Activated CD4-positive, alpha-beta memory T cell treated with anti-CD3 and anti-CD28 coated beads for 36 hours (primary cell): ENCODE results near the gene OR51E1. TPM values are rescaled to one million over a fixed set of nuclear protein-coding genes. Genes with fewer than 3 reads are reported as not detected.

ENCODE experiments used
- CTCF ChIA-PET: fragments of 350-600 bp; sonication (Branson Sonifier 250); formaldehyde crosslinking; loops from one replicate; lab custom pipeline; 2021; ENCODE audit warnings: antibody characterized with exemption, inconsistent platforms; lab: Charles Lee
- POLR2A ChIA-PET: fragments of 350-600 bp; sonication (Branson Sonifier 250); formaldehyde crosslinking; loops from one replicate; lab custom pipeline; 2021; ENCODE audit warnings: antibody characterized with exemption; lab: Charles Lee
- DNase-seq: peaks from one replicate; pipeline ENCODE4 v3.0.0-alpha.2; 2020
- H3K27ac Mint-ChIP-seq: one replicate; pipeline ENCODE4 v1.8.0; 2021; ENCODE audit warnings: mixed read lengths
- H3K27me3 Mint-ChIP-seq: one replicate; pipeline ENCODE4 v1.8.0; 2021; ENCODE audit warnings: mixed read lengths
- H3K36me3 Mint-ChIP-seq: one replicate; pipeline ENCODE4 v1.8.0; 2021; ENCODE audit warnings: mixed read lengths
- H3K4me1 Mint-ChIP-seq: one replicate; pipeline ENCODE4 v1.8.0; 2021; ENCODE audit warnings: low read depth, mixed read lengths
- H3K4me3 Mint-ChIP-seq: one replicate; pipeline ENCODE4 v1.8.0; 2021; ENCODE audit warnings: mild to moderate bottlenecking, mixed read lengths
- H3K9me3 Mint-ChIP-seq: one replicate; pipeline ENCODE4 v1.8.0; 2021; ENCODE audit warnings: mixed read lengths
- intact Hi-C: fragments of 100-400 bp; cut with micrococcal nuclease; formaldehyde crosslinking; loops from one replicate; pipeline ENCODE4 v1.15.1; 2023
- total RNA-seq, 2 experiments: library from RNA; stranded (reverse); gene quantifications; one replicate each; pipeline ENCODE4 v1.2.3, GENCODE V29; 2021

Gene OR51E1
- total RNA-seq, 2 experiments from 2014 or later: not detected

GRCh38 chr11:4636136-4636535 is 7.6 kb upstream of the OR51E1 start:
- Mint-ChIP-seq H3K9me3 (no peaks in the 10 kb centered on the region), H3K4me3 (no peak overlapping the region), H3K4me1 (no peaks in the 10 kb centered on the region), H3K27me3 (peaks cover 4% of the 10 kb centered on the region), H3K36me3 (no peaks in the 10 kb centered on the region), H3K27ac (no peak overlapping the region)
- CTCF ChIA-PET: interaction anchor here (0.5 to 4.1 kb wide), 22 partner anchors 9 to 1255 kb away, joined by 3 to 38 read pairs (median 4); no protein-coding TSS in a partner anchor
- POLR2A ChIA-PET: no interaction called here
- DNase-seq: no peak
- intact Hi-C loops: loop anchor here (2.0 to 10.0 kb wide), 3 partner anchors 189 to 746 kb away; partner anchors contain the start of genes OR51F2 and OR51M1

GRCh38 chr11:4636962-4637661 is 6.7 kb upstream of the OR51E1 start, which contains the start of gene OR51D1:
Gene OR51D1 (plus strand): TSS chr11:4637477. CDS start chr11:4639791, 2,314 bp downstream.
- DNase-seq: peak; percentile 76
- intact Hi-C loops: loop anchor here (1.0 to 10.0 kb wide), 4 partner anchors 188 to 745 kb away; partner anchors contain the start of genes OR51F2 and OR51M1
- H3K27me3 Mint-ChIP-seq: peaks cover 2% of the 10 kb centered on the region
- H3K4me3 Mint-ChIP-seq: no peak within 1 kb of the TSS
- ChIA-PET CTCF (interaction anchor here (0.6 to 4.1 kb wide), 34 partner anchors 8 to 1254 kb away, joined by 3 to 38 read pairs (median 4); partner anchors contain the start of genes OR51E2 and TRIM68), POLR2A (no interaction called here)
- H3K36me3 Mint-ChIP-seq: no peaks in the 10 kb centered on the region
- no peaks in the 10 kb centered on the region for H3K9me3 Mint-ChIP-seq
- no peak within 1 kb of the TSS for H3K27ac Mint-ChIP-seq
- no peaks in the 10 kb centered on the region for H3K4me1 Mint-ChIP-seq

- Mint-ChIP-seq H3K4me3 (no peak overlapping the region), H3K9me3 (no peaks in the 10 kb centered on the region), H3K4me1 (no peaks in the 10 kb centered on the region), H3K27me3 (peaks cover 2% of the 10 kb centered on the region), H3K27ac (no peak overlapping the region), H3K36me3 (no peaks in the 10 kb centered on the region)
- DNase-seq: no peak
- CTCF ChIA-PET: interaction anchor here (0.8 to 4.1 kb wide), 25 partner anchors 8 to 1170 kb away, joined by 3 to 38 read pairs (median 5); partner anchors contain the start of genes OR51E2 and TRIM68
- intact Hi-C loops: loop anchor here (1.0 to 10.0 kb wide), 4 partner anchors 187 to 745 kb away; partner anchors contain the start of genes OR51F2 and OR51M1
- POLR2A ChIA-PET: no interaction called here
Observed at GRCh38 chr11:4637662-4638047, 6.1 kb upstream of the OR51E1 start.

GRCh38 chr11:4639931-4640330 is 3.9 kb upstream of the OR51E1 start:
- POLR2A ChIA-PET: no interaction called here
- intact Hi-C loops: loop anchor here (5.0 to 10.0 kb wide), 2 partner anchors 185 to 742 kb away; partner anchors contain the start of genes OR51F2 and OR51M1
- peaks cover 3% of the 10 kb centered on the region for H3K27me3 Mint-ChIP-seq
- CTCF ChIA-PET: no interaction called here
- H3K27ac Mint-ChIP-seq: no peak overlapping the region
- no peak for DNase-seq
- no peaks in the 10 kb centered on the region for H3K9me3 Mint-ChIP-seq
- no peak overlapping the region for H3K4me3 Mint-ChIP-seq
- H3K4me1 Mint-ChIP-seq: no peaks in the 10 kb centered on the region
- H3K36me3 Mint-ChIP-seq: no peaks in the 10 kb centered on the region

- intact Hi-C loops: no loop called here
- Mint-ChIP-seq H3K4me1 (no peaks in the 10 kb centered on the region), H3K27ac (no peak overlapping the region), H3K27me3 (peaks cover 3% of the 10 kb centered on the region), H3K36me3 (no peaks in the 10 kb centered on the region), H3K4me3 (no peak overlapping the region), H3K9me3 (no peaks in the 10 kb centered on the region)
- POLR2A ChIA-PET: no interaction called here
- DNase-seq: no peak
- CTCF ChIA-PET: no interaction called here
Observed at GRCh38 chr11:4641501-4641900, 2.3 kb upstream of the OR51E1 start.

- no peaks in the 10 kb centered on the region for H3K36me3 Mint-ChIP-seq
- no peak overlapping the region for H3K27ac Mint-ChIP-seq
- intact Hi-C loops: no loop called here
- CTCF ChIA-PET: no interaction called here
- POLR2A ChIA-PET: no interaction called here
- no peak for DNase-seq
- H3K4me1 Mint-ChIP-seq: no peaks in the 10 kb centered on the region
- no peaks in the 10 kb centered on the region for H3K9me3 Mint-ChIP-seq
- H3K4me3 Mint-ChIP-seq: no peak overlapping the region
- H3K27me3 Mint-ChIP-seq: peaks cover 3% of the 10 kb centered on the region
Observed at GRCh38 chr11:4642043-4642442, 1.7 kb upstream of the OR51E1 start.

GRCh38 chr11:4643076-4643475 is 706 bp upstream of the OR51E1 start:
- Mint-ChIP-seq H3K36me3 (no peaks in the 10 kb centered on the region), H3K4me1 (no peaks in the 10 kb centered on the region), H3K4me3 (no peak overlapping the region), H3K9me3 (no peaks in the 10 kb centered on the region), H3K27me3 (peaks cover 3% of the 10 kb centered on the region), H3K27ac (no peak overlapping the region)
- intact Hi-C loops: no loop called here
- CTCF ChIA-PET: no interaction called here
- POLR2A ChIA-PET: no interaction called here
- no peak for DNase-seq

GRCh38 chr11:4644233-4644632 is 451 bp downstream of the OR51E1 start:
- intact Hi-C loops: no loop called here
- no peaks in the 10 kb centered on the region for H3K9me3 Mint-ChIP-seq
- no peak for DNase-seq
- H3K4me1 Mint-ChIP-seq: no peaks in the 10 kb centered on the region
- peaks cover 3% of the 10 kb centered on the region for H3K27me3 Mint-ChIP-seq
- no peak overlapping the region for H3K27ac Mint-ChIP-seq
- no peaks in the 10 kb centered on the region for H3K36me3 Mint-ChIP-seq
- no peak overlapping the region for H3K4me3 Mint-ChIP-seq
- ChIA-PET POLR2A (no interaction called here), CTCF (no interaction called here)

GRCh38 chr11:4645974-4646373 is 2.2 kb downstream of the OR51E1 start:
- peaks cover 3% of the 10 kb centered on the region for H3K27me3 Mint-ChIP-seq
- H3K4me3 Mint-ChIP-seq: no peak overlapping the region
- intact Hi-C loops: no loop called here
- POLR2A ChIA-PET: no interaction called here
- no peaks in the 10 kb centered on the region for H3K36me3 Mint-ChIP-seq
- no peak for DNase-seq
- CTCF ChIA-PET: interaction anchor here (1.6 kb wide), 1 partner anchor 9 kb away, joined by 6 read pairs; the partner anchor contains the start of gene OR51D1
- H3K9me3 Mint-ChIP-seq: no peaks in the 10 kb centered on the region
- H3K27ac Mint-ChIP-seq: no peak overlapping the region
- no peaks in the 10 kb centered on the region for H3K4me1 Mint-ChIP-seq

- no peak overlapping the region for H3K4me3 Mint-ChIP-seq
- H3K4me1 Mint-ChIP-seq: no peaks in the 10 kb centered on the region
- intact Hi-C loops: no loop called here
- H3K27me3 Mint-ChIP-seq: peaks cover 5% of the 10 kb centered on the region
- H3K36me3 Mint-ChIP-seq: no peaks in the 10 kb centered on the region
- no peak overlapping the region for H3K27ac Mint-ChIP-seq
- ChIA-PET POLR2A (no interaction called here), CTCF (interaction anchor here (3.5 kb wide), 1 partner anchor 11 kb away, joined by 16 read pairs; the partner anchor contains the start of gene OR51D1)
- no peak for DNase-seq
- H3K9me3 Mint-ChIP-seq: no peaks in the 10 kb centered on the region
Observed at GRCh38 chr11:4647766-4648165, 4.0 kb downstream of the OR51E1 start.

- Mint-ChIP-seq H3K27me3 (peaks cover 10% of the 10 kb centered on the region), H3K9me3 (no peaks in the 10 kb centered on the region), H3K4me1 (no peaks in the 10 kb centered on the region), H3K36me3 (no peaks in the 10 kb centered on the region), H3K4me3 (no peak overlapping the region), H3K27ac (no peak overlapping the region)
- CTCF ChIA-PET: interaction anchor here (1.4 kb wide), 1 partner anchor 17 kb away, joined by 4 read pairs; no protein-coding TSS in a partner anchor
- intact Hi-C loops: no loop called here
- POLR2A ChIA-PET: no interaction called here
- no peak for DNase-seq
Observed at GRCh38 chr11:4654635-4655369, 11.0 kb downstream of the OR51E1 start.
